Muscle of back (tissue), 13 donors: Measurements from ENCODE around the gene TMEM271. TPM values are rescaled to one million over a fixed set of nuclear protein-coding genes. Genes with fewer than 3 reads are reported as not detected.

Experiments
- DNase-seq, 3 donors: peaks; one replicate each; pipeline versions ENCODE4 v3.0.0 to v3.0.0-alpha.2; 2013
- long read RNA-seq, 9 donors: transcript quantifications; one replicate each; lab custom pipeline, GENCODE V29; 2026
- polyA plus RNA-seq, 10 donors: library from polyadenylated mRNA; unstranded; fragments of 120-200 nt; gene quantifications; one replicate each; pipeline ENCODE4 v1.2.1, GENCODE V29; 2013; ENCODE audit not compliant: insufficient read length in 10 of 10

The TMEM271 gene
- polyA plus RNA-seq, result under 1 TPM in 2 of 10 donors, not detected in 8; 0.18 to 0.29 TPM
- long read RNA-seq, donor 1, result 0 reads
- long read RNA-seq, donor 2, result 0 reads
- long read RNA-seq, donor 3, result 0 reads
- long read RNA-seq, donor 4, result 0 reads
- long read RNA-seq, donor 5, result 0 reads
- long read RNA-seq, donor 6, result 0 reads
- long read RNA-seq, donor 7, result 0 reads
- long read RNA-seq, donor 8, partial matches to known transcripts, result 0 of 2 reads
- long read RNA-seq, donor 8, other reads (novel, unspliced or antisense), result 0 of 2 reads
- long read RNA-seq, donor 9, result 0 reads

- no peak for DNase-seq
These were observed at the start of gene TMEM271 for GRCh38 chr4:576245-576821. TSS of gene TMEM271 (minus strand) at chr4:576295. CDS start at chr4:576062, 233 bp downstream.

- no peak for DNase-seq
These were observed 49.6 kb upstream of the TMEM271 start for GRCh38 chr4:625631-626161.

GRCh38 chr4:624705-625590 is 48.9 kb upstream of the TMEM271 start, which contains the start of gene PDE6B:
TSS of gene PDE6B (plus strand) at chr4:625573. CDS start at chr4:625627, 54 bp downstream.
- DNase-seq, result no peak

- no peak for DNase-seq
These were observed 47.9 kb upstream of the TMEM271 start for GRCh38 chr4:623914-624566.

GRCh38 chr4:622996-623913 is 47.2 kb upstream of the TMEM271 start:
- no peak for DNase-seq

GRCh38 chr4:622071-622995 is 46.2 kb upstream of the TMEM271 start:
- DNase-seq, result no peak

GRCh38 chr4:621296-622070 is 45.4 kb upstream of the TMEM271 start:
- no peak for DNase-seq

- no peak for DNase-seq
These were observed 44.8 kb upstream of the TMEM271 start for GRCh38 chr4:620851-621261.

- DNase-seq, result no peak
These were observed 44.1 kb upstream of the TMEM271 start for GRCh38 chr4:620201-620600.

GRCh38 chr4:617644-618641 is 41.8 kb upstream of the TMEM271 start:
- DNase-seq, result no peak

- no peak for DNase-seq
These were observed 41.0 kb upstream of the TMEM271 start for GRCh38 chr4:616911-617643.

- DNase-seq, result no peak
These were observed 40.0 kb upstream of the TMEM271 start for GRCh38 chr4:616091-616490.

- no peak for DNase-seq
These were observed 37.0 kb upstream of the TMEM271 start for GRCh38 chr4:613126-613525.

- no peak for DNase-seq
These were observed 36.6 kb upstream of the TMEM271 start for GRCh38 chr4:612749-613125.

- DNase-seq, result no peak
These were observed 36.1 kb upstream of the TMEM271 start for GRCh38 chr4:612052-612748.
